D341Med (cell line): ENCODE results near the gene ALKBH5.
A peak's percentile ranks its signal among the peaks of the same experiment; 100 is the strongest.

Experiments
- DNase-seq: peaks from one replicate; pipeline ENCODE4 v3.0.0; 2012; ENCODE audit warnings: low spot score

Gene ALKBH5

GRCh38 chr17:18224053-18224386 lies 40.4 kb downstream of the ALKBH5 start:
- DNase-seq, result no peak

DNA sequence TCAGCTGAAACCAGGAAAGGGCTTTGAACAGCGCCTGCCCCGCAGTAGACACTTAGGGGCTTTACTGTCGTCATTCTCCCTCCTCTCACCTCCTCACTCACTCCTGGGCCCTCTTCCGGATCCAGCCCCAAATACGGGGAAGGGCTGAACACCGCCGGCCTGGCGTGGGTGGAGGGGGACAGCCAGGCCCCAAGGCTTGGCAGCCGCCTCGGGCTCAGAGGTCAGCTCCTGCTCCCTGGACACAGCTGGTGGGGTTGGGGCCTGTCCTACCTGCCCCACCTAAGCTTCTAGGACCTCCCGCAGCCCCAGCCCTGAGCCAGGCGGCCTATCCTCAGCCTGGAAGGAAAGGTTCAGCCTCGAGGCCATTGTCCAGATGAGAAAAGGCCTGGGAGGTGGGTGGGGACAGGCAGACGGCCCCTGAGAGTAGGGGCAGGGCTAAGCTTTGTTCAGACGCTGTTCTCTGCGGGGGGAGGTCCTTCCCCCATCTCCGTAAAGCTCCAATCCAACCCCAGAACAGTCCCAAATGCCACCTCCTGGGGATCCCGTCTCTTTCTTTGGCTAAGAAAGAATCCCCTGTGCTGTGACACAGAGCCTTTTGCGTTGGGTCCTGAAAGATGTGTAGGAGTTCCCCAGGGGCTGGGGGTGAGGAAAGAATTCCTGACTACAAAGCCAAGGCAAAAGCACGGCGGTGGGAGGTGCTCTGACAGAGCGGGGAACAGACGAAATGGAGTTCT lies 40.9 kb downstream of the ALKBH5 start:
- no peak for DNase-seq

DNA sequence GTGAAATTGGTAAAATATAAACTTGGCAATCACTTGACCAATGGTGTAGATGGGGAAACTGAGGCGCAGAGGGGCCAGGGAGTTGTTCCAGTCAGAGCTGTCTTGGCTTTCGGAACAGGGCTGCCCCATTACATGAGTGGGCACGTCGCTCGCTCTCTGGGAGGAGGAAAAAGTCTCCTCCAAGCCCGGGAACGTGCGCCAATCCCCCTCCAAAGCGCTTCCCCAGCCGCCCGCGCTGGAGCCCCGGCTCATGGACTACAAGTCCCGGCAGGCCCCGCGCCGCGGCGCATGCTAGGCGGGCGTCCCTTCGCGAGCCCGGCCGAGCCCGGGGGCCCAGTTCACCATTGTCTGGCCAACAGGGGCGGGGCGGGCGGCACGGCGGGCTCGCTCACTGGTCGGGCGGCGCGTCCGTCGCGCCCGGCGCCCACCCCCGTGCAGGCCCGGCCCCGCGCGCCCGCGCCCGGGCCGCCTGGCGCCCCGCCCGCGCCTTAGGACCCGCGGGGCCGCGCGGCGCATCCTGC lies 41.6 kb downstream of the ALKBH5 start, which contains the start of gene LLGL1:
Gene LLGL1, plus strand, starts transcription at position 515 of the 521 bp plus-strand sequence. CDS start 48 bp downstream, outside the sequence.
- DNase-seq, result peak; percentile 99

- DNase-seq, result no peak
Measured at GRCh38 chr17:18225642-18226283, 42.1 kb downstream of the ALKBH5 start.

GRCh38 chr17:18226284-18226945 lies 42.8 kb downstream of the ALKBH5 start:
- DNase-seq, result no peak

DNA sequence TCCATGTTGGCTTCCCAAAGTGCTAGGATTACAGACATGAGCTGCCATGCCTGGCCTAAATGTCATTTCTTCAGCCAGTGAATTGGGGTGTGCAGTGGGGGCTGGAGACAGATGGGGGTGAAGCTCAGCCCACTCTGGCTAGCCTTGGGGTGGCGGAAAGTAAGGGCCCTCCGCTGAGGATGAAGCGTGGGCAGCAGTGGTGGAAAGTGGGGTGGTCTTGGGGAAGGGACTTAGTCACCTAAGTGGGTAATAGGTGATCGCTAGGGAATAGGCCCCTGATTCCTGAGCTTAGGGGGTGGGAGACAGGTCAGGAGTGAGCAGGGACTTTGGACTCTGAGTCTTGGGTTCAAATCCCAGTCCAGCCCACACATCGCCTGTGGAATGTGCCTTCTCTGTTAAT lies 44.0 kb downstream of the ALKBH5 start:
- DNase-seq, result no peak

- DNase-seq, result no peak
Measured at GRCh38 chr17:18228176-18228682, 44.6 kb downstream of the ALKBH5 start.

GRCh38 chr17:18229254-18229653 lies 45.6 kb downstream of the ALKBH5 start:
- no peak for DNase-seq

DNA sequence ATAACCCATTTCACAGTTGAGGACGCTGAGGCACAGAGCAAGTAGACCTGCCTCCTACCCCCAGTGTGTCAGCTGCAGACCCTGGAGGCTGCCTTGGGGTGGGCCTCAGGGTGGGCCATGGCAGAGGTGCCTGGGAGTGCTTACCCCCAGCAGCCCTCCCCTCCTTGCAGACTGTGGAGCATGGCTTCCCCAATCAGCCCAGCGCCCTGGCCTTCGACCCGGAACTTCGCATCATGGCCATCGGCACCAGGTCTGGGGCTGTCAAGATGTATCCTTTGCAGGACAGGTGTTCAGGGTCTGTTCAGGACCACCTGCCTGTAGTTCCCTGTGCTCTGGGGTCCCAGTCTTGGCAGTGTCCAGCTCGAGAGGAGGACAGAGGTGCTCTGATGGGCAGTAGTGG lies 46.1 kb downstream of the ALKBH5 start:
- no peak for DNase-seq

DNA sequence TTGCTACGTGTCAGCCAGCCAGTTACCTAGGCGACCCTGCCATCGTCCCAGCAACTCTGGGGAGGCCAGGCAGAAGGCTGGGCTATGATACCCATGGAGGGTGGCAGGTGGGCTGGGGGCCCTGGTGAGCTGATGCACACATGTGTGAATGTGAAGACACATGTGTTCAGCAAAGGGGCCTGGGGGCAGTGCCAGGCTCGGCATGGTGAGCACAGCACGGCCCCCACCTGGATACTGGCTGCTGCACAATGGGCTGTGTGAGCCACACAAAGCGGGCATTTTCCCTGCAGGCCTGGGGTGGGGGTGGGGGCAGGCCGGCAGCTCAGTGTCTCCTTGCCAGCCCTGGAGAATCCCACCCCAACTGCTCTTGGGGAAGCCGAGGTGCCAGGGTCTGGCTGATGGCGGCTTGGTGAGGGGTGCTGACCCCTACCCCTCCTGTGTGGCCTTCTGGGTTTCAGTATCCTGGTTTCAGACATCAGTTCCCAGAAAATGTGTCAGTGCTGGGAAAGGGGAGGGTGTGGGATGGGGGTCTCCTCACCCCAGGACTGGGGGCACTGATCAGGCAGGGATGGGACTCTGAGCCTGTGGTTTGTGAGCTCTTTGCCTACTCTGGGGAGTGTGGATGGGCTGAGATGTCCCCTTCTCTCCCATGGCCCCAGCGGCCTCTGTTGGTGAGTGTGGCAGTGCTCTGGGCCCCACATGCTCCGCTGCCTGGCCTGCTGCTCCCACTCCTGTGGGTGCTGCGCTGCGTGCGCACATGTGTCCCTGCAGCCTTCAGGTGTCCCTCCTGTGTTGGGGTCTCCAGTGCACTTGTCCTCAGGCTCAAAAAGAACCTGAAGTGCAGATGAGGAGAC lies 46.9 kb downstream of the ALKBH5 start:
- DNase-seq, result no peak

DNA sequence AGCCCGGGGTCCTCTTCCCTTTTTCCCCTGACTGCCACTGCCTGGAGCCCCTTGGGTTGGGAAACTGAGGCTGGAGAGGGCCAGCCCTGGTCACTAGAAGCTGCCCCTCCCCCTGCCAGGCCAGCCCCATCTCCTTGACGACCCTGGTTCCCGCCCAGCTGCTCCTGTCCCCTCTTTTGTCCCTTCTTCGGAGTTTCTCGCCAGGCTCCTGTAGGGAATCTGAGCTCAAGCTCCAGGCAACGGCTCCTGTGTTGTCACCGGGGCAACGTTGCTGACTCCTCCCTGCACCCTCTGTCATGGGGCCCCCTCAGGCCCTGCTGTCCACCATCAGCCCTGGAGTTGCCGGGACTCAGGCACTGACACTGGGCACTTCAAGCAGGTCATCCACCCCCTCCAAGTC lies 47.5 kb downstream of the ALKBH5 start:
- DNase-seq, result no peak

DNA sequence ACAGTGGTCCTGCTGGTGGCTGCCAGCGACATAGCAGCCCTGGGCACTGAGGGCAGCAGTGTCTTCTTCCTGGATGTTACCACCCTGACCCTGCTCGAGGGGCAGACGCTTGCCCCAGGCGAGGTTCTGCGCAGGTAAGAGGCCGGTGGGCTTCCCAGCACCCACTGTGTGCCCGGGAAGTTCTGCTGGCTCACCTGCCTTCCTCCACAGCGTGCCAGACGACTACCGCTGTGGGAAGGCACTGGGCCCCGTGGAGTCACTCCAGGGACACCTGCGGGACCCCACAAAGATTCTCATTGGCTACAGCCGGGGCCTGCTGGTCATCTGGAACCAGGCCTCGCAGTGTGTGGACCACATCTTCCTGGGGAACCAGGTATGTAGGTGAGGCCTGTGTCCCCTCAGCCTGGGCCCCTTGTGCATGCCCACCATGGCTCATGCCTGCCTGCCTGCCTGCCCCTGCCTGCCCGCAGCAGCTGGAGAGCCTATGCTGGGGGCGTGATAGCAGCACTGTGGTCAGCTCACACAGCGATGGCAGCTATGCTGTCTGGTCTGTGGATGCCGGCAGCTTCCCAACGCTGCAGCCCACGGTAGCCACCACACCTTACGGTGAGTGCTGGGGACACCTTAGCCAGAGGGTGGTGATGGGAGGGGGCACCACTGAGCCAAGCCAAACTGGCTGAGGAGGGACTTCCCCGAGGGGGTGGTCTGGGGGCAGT lies 50.3 kb downstream of the ALKBH5 start:
- DNase-seq, result no peak

- no peak for DNase-seq
Measured at GRCh38 chr17:18234853-18235380, 51.3 kb downstream of the ALKBH5 start.

DNA sequence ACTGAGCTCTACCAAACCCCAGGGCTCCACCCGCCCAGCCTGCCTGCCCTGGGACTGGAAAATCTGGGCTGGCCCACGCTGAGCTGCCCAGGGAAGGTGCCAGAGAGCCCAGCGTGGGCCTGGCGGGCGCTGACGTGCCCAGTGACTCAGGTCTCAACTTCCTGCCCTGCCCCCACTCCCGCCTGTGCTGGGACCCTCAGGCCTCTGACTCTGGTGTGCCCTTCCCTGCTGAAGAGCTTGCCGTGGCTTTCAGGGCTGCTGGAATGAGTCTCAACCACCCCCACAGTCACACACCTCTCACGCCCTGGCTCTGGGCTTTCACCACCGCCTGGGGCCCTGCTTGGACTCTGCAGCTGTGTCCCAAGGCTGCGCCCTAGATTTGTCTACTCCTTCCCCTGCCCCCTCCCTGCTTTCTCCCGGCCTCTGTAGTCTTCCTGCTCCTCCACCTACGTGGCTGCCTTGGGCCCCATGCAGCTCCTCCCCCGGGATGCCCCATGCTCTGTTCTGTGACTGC lies 52.2 kb downstream of the ALKBH5 start:
- DNase-seq, result no peak

- DNase-seq, result no peak
Measured at GRCh38 chr17:18236494-18236893, 52.9 kb downstream of the ALKBH5 start.

- DNase-seq, result no peak
Measured at GRCh38 chr17:18237461-18237860, 53.8 kb downstream of the ALKBH5 start.

DNA sequence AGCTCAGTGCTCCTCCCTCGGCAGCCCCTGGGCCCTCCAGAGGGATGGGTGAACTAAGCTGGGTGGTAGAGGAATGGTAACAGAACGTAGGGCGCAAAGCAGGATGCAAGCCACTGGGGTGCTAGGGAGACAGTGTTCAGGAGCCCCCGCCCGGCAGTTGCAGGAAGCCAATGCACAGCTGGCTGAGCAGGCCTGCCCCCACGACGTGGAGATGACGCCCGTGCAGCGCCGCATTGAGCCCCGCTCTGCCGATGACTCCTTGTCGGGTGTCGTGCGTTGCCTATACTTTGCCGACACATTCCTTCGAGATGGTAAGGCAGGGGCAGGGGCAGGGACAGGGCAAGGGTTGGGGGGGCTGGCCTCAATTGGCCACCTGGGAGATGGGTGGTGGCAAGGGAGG lies 54.7 kb downstream of the ALKBH5 start:
- DNase-seq, result no peak

DNA sequence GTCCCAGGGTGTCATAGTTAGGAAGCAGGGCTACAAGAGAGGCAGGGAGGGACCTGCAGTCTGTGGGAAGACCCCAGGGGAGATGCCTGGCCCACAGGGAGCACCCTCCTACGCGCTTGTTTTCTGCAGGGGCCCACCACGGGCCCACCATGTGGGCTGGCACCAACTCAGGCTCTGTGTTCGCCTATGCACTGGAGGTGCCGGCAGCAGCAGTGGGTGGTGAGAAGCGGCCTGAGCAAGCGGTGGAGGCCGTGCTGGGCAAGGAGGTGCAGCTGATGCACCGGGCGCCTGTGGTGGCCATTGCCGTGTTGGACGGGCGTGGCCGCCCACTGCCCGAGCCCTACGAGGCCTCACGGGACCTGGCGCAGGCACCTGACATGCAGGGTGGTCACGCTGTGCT lies 56.8 kb downstream of the ALKBH5 start:
- DNase-seq, result no peak

DNA sequence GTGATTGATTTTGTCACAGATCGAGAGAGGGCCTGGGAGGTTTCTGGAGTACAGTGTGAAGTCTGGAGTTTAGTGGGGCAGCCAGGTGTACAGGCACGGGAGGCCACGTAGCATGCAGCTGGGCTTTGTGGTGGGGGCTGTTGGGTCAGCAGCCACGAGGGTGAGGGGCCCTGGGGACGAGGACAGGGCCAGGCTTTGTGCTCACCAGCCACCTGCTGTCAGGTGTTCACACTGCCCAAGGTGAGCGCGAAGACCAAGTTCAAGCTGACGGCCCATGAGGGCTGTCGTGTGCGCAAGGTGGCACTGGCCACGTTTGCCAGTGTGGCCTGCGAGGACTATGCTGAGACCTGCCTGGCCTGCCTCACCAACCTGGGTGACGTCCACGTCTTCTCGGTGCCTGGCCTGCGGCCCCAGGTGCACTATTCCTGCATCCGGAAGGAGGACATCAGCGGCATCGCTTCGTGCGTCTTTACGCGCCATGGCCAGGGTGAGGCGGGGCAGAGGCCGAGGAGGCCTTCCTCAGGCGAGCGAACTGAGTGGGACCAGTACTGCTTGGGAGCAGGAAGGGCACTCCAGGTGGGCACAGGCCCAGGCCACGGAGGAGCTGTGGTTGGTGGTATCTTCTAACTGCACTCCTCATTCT lies 57.7 kb downstream of the ALKBH5 start:
- no peak for DNase-seq

GRCh38 chr17:18245038-18245776 lies 61.6 kb downstream of the ALKBH5 start:
- DNase-seq, result no peak
